Measurements from ENCODE around the gene PIBF1. TPM values are rescaled to one million over a fixed set of nuclear protein-coding genes. Genes with fewer than 3 reads are reported as not detected.
A peak's percentile ranks its signal among the peaks of the same experiment; 100 is the strongest.

PIBF1 gene
- total RNA-seq, 1 experiment from 2014 or later: 5.5 TPM

DNA sequence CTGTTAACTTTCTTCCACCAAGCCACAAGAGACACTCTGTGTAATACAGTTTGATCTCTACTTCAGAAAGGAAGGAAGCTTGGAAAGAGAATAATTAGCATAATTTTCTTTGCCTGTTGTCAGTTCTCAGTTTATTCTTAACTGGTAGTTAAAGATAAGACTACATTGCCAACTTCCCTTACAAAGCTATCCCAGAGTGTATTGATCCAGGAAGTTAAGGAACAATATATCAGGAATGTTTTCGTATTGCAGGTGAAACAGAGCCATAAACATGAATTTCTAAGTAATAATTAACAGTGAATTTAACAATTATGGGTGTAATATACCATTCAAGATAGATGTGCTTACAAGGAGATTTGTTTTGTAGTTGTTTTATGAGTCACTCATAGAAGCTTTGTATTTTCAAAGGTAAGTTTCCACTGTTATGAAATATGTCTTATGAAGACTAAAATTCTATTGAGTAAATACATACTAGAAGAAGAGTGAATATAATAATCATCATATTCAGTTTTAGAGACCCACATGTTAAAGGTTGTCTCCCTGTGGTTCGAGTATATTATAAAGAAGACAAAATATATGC, 188.5 kb downstream of the PIBF1 start:
- in situ Hi-C loops (cut with HindIII; ENCODE audit: low pct_unique_long_range_greater_than_20kb, low sequenced_read_pairs): no loop called here
- DNase-seq (ENCODE audit: low read depth): no peak

GRCh38 chr13:72970956-72971355, 189.0 kb downstream of the PIBF1 start:
- in situ Hi-C loops (cut with HindIII; ENCODE audit: low pct_unique_long_range_greater_than_20kb, low sequenced_read_pairs): no loop called here
- peak; percentile 6 for DNase-seq (ENCODE audit: low read depth)

DNA sequence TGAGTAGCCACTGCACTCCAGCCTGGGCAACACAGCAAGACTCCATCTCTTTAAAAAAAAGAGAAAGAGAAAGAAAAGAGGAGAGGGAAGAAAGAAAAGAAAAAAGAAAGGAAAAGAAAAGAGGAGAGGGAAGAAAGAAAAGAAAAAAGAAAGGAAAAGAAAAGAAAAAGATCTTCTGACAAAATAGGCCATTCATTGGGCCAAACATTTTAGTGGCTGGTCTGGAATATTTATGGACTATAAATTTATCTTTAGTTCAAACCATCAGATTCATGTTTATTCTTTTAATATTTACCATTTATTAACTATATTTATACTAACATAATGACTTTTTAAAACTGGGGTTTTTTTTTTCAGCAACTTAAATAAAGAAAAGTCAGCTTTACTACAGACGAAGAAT, 191.3 kb downstream of the PIBF1 start:
- in situ Hi-C loops (cut with HindIII; ENCODE audit: low pct_unique_long_range_greater_than_20kb, low sequenced_read_pairs): no loop called here
- no peak for DNase-seq (ENCODE audit: low read depth)

DNA sequence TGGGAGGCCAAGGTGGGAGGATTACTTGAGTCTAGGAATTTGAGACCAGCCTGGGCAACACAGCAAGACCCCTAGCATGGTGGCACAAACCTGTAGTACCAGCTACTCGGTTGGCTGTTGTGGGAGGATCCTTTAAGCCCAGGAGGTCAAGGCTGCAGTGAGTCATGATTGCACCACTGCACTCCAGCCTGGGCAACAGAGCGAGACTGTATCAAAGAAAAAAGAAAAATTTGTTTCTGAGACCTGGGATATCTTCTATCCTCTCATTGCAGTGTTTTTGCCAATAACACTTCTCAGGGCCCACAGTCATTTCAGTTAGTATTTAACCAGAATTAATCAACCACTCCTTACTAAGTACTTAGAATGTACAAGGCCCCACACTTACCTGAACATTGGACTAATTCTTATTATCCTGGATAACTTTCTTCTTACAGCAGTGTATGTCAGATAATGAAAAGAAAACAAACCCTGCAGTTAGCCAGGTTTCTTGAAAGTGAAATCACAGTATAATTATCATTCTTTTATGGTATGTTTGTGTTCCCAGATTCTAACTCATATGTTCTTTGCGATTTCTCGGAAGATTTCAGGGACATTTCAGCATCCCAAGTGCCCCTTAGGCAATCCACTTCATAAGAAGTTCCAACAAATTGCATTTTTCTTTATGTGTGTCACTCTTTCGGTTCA, 201.3 kb downstream of the PIBF1 start:
- peak; percentile 68 for DNase-seq (ENCODE audit: low read depth)
- in situ Hi-C loops (cut with HindIII; ENCODE audit: low pct_unique_long_range_greater_than_20kb, low sequenced_read_pairs): no loop called here

- in situ Hi-C loops (cut with HindIII; ENCODE audit: low pct_unique_long_range_greater_than_20kb, low sequenced_read_pairs): no loop called here
- DNase-seq (ENCODE audit: low read depth): no peak
These were observed 203.7 kb downstream of the PIBF1 start for GRCh38 chr13:72985610-72986009.

GRCh38 chr13:72986197-72986596, 204.3 kb downstream of the PIBF1 start:
- in situ Hi-C loops (cut with HindIII; ENCODE audit: low pct_unique_long_range_greater_than_20kb, low sequenced_read_pairs): no loop called here
- no peak for DNase-seq (ENCODE audit: low read depth)

DNA sequence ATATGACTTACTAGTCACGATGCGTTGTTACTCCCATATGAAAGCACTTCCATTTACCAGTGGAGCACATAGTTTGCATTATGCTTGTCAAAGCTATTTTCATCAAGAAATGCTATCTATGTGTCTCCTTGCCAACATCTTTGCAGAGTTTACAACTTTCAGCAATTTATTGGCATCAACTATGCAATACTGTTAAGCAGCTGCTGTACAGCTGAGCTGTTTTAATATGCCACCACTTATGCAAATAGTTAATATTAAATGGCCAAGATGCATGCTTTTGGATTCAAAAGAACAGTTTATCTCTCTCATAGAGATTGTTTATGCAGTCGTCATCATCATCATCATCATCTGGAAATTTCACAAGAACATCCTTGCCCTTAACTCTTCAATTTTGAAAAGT, 209.0 kb downstream of the PIBF1 start:
- in situ Hi-C loops (cut with HindIII; ENCODE audit: low pct_unique_long_range_greater_than_20kb, low sequenced_read_pairs): no loop called here
- no peak for DNase-seq (ENCODE audit: low read depth)

GRCh38 chr13:72998012-72998411, 216.1 kb downstream of the PIBF1 start:
- in situ Hi-C loops (cut with HindIII; ENCODE audit: low pct_unique_long_range_greater_than_20kb, low sequenced_read_pairs): no loop called here
- no peak for DNase-seq (ENCODE audit: low read depth)

GRCh38 chr13:73000027-73000674, 218.2 kb downstream of the PIBF1 start:
- DNase-seq (ENCODE audit: low read depth): peak; percentile 23
- in situ Hi-C loops (cut with HindIII; ENCODE audit: low pct_unique_long_range_greater_than_20kb, low sequenced_read_pairs): no loop called here

DNA sequence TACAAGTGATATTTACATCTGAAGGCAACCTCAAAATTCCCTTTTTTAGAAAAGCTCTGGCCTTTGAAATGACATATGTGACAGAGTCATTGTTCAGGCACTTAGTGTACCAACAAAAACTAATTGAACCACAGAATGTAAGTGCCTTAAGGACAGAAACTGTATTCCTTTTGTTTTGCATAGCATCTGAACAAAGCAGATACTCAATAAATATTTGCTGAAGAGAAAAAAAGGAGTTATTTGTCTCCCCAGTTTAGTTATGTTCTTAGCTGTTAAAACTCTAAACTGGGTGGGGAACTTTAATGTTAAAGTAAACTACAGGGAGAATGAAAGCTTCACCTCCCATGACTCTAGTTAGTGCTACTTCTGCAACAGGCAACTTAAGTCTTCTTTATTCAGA, 220.0 kb downstream of the PIBF1 start:
- DNase-seq (ENCODE audit: low read depth): no peak
- in situ Hi-C loops (cut with HindIII; ENCODE audit: low pct_unique_long_range_greater_than_20kb, low sequenced_read_pairs): no loop called here

DNA sequence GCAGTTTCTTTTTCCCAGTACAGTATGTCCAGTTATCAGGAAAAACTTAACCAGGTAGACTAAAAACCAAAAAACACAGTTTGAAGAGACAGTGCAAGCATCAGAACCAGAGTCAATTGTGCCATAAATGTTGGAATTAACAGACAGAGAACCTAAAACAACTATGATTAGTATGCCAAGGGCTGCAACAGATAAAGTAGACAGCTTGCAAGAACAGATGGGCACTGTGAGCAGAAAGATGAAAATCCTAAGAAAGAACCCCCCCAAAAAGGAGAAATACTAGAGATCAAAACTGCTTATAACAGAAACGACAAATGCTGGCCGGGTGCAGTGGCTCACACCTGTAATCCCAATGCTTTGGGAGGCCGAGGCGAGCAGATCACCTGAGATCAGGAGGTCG, 229.8 kb downstream of the PIBF1 start:
- in situ Hi-C loops (cut with HindIII; ENCODE audit: low pct_unique_long_range_greater_than_20kb, low sequenced_read_pairs): no loop called here
- no peak for DNase-seq (ENCODE audit: low read depth)

DNA sequence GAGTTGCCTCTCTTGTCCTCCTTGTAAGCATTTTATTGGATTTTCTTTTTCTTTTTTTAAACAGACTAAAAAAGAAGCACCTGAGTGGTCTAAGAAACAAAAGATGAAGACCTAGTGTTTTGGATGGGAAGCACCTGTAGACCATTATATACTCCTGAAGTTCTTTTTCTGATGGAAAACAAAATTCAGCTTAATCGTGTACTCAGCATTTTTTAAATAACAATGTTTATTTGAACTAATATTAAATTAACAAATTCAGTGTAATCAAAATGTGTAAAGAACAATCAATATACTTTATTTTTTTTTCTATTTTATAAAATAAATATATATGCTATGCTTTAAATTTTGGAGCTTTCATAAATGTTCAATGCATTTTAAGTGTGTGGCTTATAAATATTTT, 233.9 kb downstream of the PIBF1 start:
- no peak for DNase-seq (ENCODE audit: low read depth)
- in situ Hi-C loops (cut with HindIII; ENCODE audit: low pct_unique_long_range_greater_than_20kb, low sequenced_read_pairs): no loop called here

DNA sequence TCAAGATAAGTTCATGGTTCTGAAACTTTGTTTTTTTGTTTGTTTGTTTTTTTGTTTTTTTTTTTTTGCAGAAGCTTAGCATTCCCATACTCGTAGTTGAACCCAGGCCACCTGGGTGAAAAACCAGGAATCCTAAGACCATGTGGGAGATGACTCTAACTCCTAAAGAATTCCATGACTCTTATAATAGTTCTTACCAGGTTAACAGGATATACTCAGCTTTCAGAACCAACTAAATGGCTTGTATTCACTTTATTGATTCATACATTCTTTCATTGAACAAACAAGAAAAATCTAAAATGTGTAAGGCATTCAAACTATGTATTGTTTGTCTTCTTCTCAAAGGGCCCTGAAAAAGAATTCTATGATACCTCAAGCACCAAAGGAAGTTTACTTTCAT, 236.4 kb downstream of the PIBF1 start:
- no peak for DNase-seq (ENCODE audit: low read depth)
- in situ Hi-C loops (cut with HindIII; ENCODE audit: low pct_unique_long_range_greater_than_20kb, low sequenced_read_pairs): no loop called here

DNA sequence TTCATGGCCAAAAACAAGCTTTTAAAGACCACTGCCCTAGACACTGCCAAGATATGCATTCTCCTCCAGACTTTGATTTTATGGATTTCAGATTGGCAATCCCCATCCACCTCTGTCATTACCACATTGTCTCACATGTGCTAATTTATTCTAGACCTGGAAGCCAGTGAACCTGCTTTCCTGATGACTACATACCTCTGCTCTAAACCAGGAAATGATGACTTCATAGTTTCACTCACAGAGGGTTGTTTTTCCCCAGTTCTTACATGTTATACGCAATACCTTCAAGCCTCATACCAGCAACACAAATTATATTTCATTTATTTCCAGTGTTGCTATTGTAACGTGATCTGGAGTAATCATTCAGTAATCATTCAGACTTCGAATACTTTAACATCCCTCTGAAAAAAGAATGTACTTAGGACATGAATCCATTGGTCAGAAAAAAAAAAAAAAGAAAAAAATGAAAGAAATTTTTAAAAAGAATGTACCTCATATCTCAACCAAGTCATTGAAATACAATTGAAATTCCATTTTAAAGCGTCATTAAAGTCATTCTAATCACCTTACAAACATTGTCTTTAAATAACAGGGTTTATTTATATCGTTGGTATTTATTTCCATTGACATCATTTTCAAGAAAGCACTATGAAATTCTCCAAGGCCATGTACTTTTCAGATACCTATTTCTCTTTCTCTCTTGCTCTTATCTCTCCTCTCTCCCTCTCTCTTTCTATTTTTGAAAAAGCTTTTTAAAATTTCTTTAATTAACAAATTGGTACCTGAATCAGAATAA, 243.5 kb downstream of the PIBF1 start:
- in situ Hi-C loops (cut with HindIII; ENCODE audit: low pct_unique_long_range_greater_than_20kb, low sequenced_read_pairs): no loop called here

DNA sequence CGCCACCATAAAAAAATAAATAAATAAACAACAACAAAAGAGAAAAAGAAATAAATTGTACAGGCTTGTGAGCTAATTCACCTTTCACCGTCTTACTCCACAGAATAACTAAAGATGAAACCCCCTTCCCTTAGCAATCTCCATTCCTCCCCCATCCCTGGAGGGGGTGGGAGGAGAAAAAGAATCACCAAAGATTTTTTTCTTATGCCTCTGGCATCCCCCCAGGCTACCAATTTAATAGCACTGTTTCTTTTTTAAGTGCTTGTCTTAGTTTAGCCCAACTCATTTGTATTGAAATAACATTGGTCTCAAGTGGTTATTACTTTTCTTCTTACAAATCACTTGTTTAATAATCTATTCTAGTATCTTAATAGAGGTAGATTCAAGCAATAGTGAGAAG, 253.0 kb downstream of the PIBF1 start:
- in situ Hi-C loops (cut with HindIII; ENCODE audit: low pct_unique_long_range_greater_than_20kb, low sequenced_read_pairs): no loop called here
- no peak for DNase-seq (ENCODE audit: low read depth)

More for the DNA sequence above, 243.5 kb downstream of the PIBF1 start:
- DNase-seq (ENCODE audit: low read depth): no peak

DNA sequence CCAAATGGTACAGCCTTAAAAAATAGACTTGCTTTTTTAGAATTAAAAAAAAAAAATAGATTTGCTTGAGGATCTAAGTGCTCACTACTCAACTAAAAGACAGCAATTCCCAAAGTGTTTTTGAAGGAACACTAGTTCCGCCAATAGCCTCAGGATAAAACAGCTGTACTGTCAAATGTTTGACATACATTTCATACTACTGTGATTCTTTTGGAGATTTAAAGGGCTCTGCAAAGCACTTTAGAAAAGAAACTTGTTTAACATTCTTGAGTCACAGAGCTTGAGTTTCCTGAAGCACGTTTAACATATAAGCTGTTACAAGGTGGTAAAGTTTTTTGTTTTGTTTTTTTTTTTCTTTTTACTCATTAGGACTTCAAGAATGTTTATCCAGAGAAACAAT, 253.7 kb downstream of the PIBF1 start:
- DNase-seq (ENCODE audit: low read depth): no peak
- in situ Hi-C loops (cut with HindIII; ENCODE audit: low pct_unique_long_range_greater_than_20kb, low sequenced_read_pairs): no loop called here

DNA sequence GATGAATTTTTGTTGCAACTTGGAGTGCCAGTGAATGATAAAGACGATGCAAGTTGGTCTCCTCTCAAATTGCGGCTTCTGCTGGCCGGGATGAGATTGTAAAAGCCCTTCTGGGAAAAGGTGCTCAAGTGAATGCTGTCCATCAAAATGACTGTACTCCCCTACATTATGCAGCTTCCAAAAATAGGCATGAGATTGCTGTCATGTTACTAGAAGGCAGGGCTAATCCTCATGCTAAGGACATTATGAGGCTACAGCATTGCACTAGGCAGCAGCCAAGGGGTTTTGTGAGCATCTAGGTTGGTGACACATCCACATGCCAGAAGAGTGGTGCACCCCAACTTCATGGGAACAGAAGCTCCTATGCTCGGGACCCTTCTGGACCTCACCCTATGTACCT, 254.6 kb downstream of the PIBF1 start:
- in situ Hi-C loops (cut with HindIII; ENCODE audit: low pct_unique_long_range_greater_than_20kb, low sequenced_read_pairs): no loop called here
- no peak for DNase-seq (ENCODE audit: low read depth)

DNA sequence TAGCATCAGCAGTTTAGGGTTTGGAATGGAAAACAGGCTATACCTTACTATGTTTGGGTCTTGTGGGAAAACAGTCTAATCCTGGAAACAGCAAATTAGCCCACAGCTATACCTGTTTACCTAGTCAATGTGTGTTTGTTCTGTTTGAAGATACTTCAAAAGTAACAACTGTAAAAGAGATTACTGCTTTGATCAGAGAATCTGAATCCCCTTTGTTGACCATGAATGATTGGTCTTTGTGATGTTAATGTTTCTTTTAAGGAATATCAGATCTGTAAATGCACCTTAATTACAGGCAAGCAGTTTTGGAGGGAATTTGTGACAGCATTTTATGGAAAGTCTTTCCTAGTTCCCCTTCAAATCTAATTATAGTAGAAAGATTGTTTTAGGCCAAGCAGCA, 256.1 kb downstream of the PIBF1 start:
- in situ Hi-C loops (cut with HindIII; ENCODE audit: low pct_unique_long_range_greater_than_20kb, low sequenced_read_pairs): no loop called here

More for the DNA sequence above, 256.1 kb downstream of the PIBF1 start:
- DNase-seq (ENCODE audit: low read depth): no peak

Measured in Caki2 (cell line).